Fibroblast of lung (primary cell): ENCODE measurements around the gene LIN52.

Experiments
- CTCF ChIP-seq, 2 donors: IDR thresholded peaks in 1 of 2; conservative IDR thresholded peaks in 1 of 2; 1 replicate in 1 of 2; 2 replicates in 1 of 2; pipeline ENCODE4 v1.5.1; 2011 to 2012; ENCODE audit warnings: low read length in 2 of 2, control low read depth in 1 of 2, inconsistent platforms in 1 of 2, low read depth in 1 of 2, mild to moderate bottlenecking in 1 of 2
- EZH2 ChIP-seq: IDR thresholded peaks from 2 replicates; pipeline ENCODE4 v1.5.1; 2012; ENCODE audit warnings: low read length, control low read depth, mild to moderate bottlenecking; ENCODE audit errors: missing control alignments

- TF ChIP-seq CTCF (conservative IDR thresholded peaks at IDR 0.05 in 1 of 2, IDR thresholded peaks at IDR 0.05 in 1 of 2; ENCODE audit: low read depth in 1 of 2, low read length in 2 of 2) (no peak), EZH2 (no peak)
Measured at GRCh38 chr14:74127634-74128033, 42.9 kb downstream of the LIN52 start.
